Pancreas (tissue), 10 donors: Measurements from ENCODE around the gene PLEKHA5. TPM values are rescaled to one million over a fixed set of nuclear protein-coding genes. Genes with fewer than 3 reads are reported as not detected.

ENCODE experiments used
- ATAC-seq, 4 donors: fragments of 200-7000 bp; cut with Tn5 transposase; one replicate each; pipeline versions ENCODE4 v1.8.0 to v1.9.1; 2020; ENCODE audit warnings: mild to moderate bottlenecking in 4 of 4, moderate library complexity in 4 of 4
- DNase-seq, 6 donors: peaks; one replicate each; pipeline ENCODE4 v3.0.0-alpha.2; 2020
- FAIRE-seq: peaks from 2 replicates; lab custom pipeline; 2012; peaks lifted over from hg19 to GRCh38; lab: Jason Lieb, UNC
- H3K27ac ChIP-seq, 4 donors: fragments of 200-600 bp; sonication (generic); 1 replicate in 3 of 4; 2 replicates in 1 of 4; pipeline versions ENCODE4 v1.5.0 to v1.8.0; 2020
- H3K27me3 ChIP-seq, 4 donors: fragments of 200-600 bp; one replicate each; pipeline ENCODE4 v1.8.0; 2021
- H3K36me3 ChIP-seq, 3 donors: fragments of 200-600 bp; sonication (generic) in 1 of 3; one replicate each; pipeline versions ENCODE4 v1.5.0 to v1.8.0; 2020 to 2021
- H3K4me1 ChIP-seq, 3 donors: fragments of 200-600 bp; one replicate each; pipeline ENCODE4 v1.8.0; 2021
- H3K4me3 ChIP-seq, 4 donors: fragments of 200-600 bp; sonication (generic) in 2 of 4; one replicate each; pipeline versions ENCODE4 v1.5.0 to v1.8.0; 2020 to 2021
- H3K9me3 ChIP-seq, 4 donors: fragments of 200-600 bp; one replicate each; pipeline ENCODE4 v1.8.0; 2021
- WGBS, 2 donors: extraction: QIAGEN DNeasy Blood & Tissue Kit; methylation state at CpG; one replicate each; pipeline ENCODE4 v1.1.7; 2013; 5-methylcytosine and 5-hydroxymethylcytosine counted together
- intact Hi-C, 3 donors: fragments of 100-400 bp; cut with DNase I; formaldehyde crosslinking; loops; one replicate each; pipeline versions ENCODE4 v1.11.1 to v1.14.2; 2022
- polyA plus RNA-seq, 2 donors: library from polyadenylated mRNA; stranded (reverse); fragments of 200-250 nt; gene quantifications; one replicate each; pipeline ENCODE4 v1.2.3, GENCODE V29; 2013
- total RNA-seq, 6 donors: library from RNA; stranded (reverse); fragmentation: NEBNext Ultra II Directional in 4 of 6; extraction: Animal tissue kit (Norgen Biotek cat#: 25700) in 4 of 6; gene quantifications; one replicate each; pipeline versions ENCODE4 v1.2.1 to v1.2.4, GENCODE V29; 2021 to 2023
- TF ChIP-seq, protein P1 (sequence below), 4 donors: fragments of 200-600 bp; sonication (generic) in 3 of 4; IDR thresholded peaks; one replicate each; pipeline versions ENCODE4 v1.5.0 to v1.8.0; 2021; ENCODE audit warnings: antibody characterized with exemption in 4 of 4
- donor health status: healthy with polysubstance abuse.
- donor health status: DM: no; HTN: no; CAD: no; lungs with moderate emphysema.
- donor health status: DM: no; HTN: no; CAD: no.
- donor health status: control.
- donor health status: control.
- donor health status: Bipolar disorder and iron deficiency.
- donor health status: DM: yes; HTN: yes; CAD: no.
- donor health status: DM: no; HTN: no; CAD: no.
- donor health status: DM: no; HTN: no; CAD: no.
- donor health status: DM: yes; HTN: yes; CAD: no.

The PLEKHA5 gene
- total and polyA plus RNA-seq, 8 donors: 10.3 to 26.4 (median 17.5) TPM

DNA sequence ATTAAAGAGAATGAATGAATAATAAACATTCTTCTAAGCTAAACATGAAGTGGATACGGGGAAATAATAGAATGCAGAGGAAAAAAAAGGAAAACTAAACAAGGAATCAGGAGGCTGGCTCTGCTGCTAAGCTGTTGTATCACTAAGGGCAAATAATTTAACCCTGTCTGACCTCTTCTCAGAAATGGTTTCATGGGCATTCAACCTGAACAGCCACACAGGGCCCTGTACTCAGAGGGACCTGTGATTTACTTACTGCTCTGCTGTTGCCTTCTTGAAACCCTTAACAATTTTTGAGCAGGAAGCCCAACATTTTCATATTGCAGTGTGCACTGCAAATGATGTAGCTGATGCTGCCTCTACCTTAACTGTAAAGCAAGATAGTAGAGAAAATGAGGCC is 14.2 kb upstream of the PLEKHA5 start:
- H3K4me3 ChIP-seq: no peak overlapping the region
- no peak overlapping the region for H3K27ac ChIP-seq
- no peaks in the 10 kb centered on the region for H3K27me3 ChIP-seq
- no peak for FAIRE-seq
- DNase-seq: no peak
- H3K9me3 ChIP-seq: no peaks in the 10 kb centered on the region
- no peak for ATAC-seq
- intact Hi-C loops: no loop called here
- WGBS, 2 donors: 90 to 96% methylated on average over 1 of the region's 1 CpG
- H3K36me3 ChIP-seq: no peaks in the 10 kb centered on the region
- TF ChIP-seq, protein P1, sequence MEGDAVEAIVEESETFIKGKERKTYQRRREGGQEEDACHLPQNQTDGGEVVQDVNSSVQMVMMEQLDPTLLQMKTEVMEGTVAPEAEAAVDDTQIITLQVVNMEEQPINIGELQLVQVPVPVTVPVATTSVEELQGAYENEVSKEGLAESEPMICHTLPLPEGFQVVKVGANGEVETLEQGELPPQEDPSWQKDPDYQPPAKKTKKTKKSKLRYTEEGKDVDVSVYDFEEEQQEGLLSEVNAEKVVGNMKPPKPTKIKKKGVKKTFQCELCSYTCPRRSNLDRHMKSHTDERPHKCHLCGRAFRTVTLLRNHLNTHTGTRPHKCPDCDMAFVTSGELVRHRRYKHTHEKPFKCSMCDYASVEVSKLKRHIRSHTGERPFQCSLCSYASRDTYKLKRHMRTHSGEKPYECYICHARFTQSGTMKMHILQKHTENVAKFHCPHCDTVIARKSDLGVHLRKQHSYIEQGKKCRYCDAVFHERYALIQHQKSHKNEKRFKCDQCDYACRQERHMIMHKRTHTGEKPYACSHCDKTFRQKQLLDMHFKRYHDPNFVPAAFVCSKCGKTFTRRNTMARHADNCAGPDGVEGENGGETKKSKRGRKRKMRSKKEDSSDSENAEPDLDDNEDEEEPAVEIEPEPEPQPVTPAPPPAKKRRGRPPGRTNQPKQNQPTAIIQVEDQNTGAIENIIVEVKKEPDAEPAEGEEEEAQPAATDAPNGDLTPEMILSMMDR (IDR thresholded peaks at IDR 0.05): no peak
- H3K4me1 ChIP-seq: no peaks in the 10 kb centered on the region

- TF ChIP-seq, protein P1 (IDR thresholded peaks at IDR 0.05): no peak
- intact Hi-C loops: no loop called here
- FAIRE-seq: no peak
- Histone ChIP-seq H3K27ac (no peak overlapping the region), H3K27me3 (no peaks in the 10 kb centered on the region), H3K9me3 (no peaks in the 10 kb centered on the region), H3K4me1 (no peaks in the 10 kb centered on the region), H3K4me3 (no peak overlapping the region), H3K36me3 (no peaks in the 10 kb centered on the region)
- WGBS, 2 donors: 94 to 97% methylated on average over 3 of the region's 3 CpGs
- ATAC-seq: no peak
- DNase-seq: no peak
Measured at GRCh38 chr12:19119440-19119839, 10.1 kb upstream of the PLEKHA5 start.

GRCh38 chr12:19120795-19121194 is 8.7 kb upstream of the PLEKHA5 start:
- TF ChIP-seq, protein P1 (IDR thresholded peaks at IDR 0.05): no peak
- Histone ChIP-seq H3K27me3 (no peaks in the 10 kb centered on the region), H3K4me3 (no peak overlapping the region), H3K36me3 (no peaks in the 10 kb centered on the region), H3K4me1 (no peaks in the 10 kb centered on the region), H3K27ac (no peak overlapping the region), H3K9me3 (no peaks in the 10 kb centered on the region)
- FAIRE-seq (no peak), ATAC-seq (no peak), DNase-seq (no peak)
- 48 to 60% methylated on average over 3 of the region's 3 CpGs for WGBS, 2 donors
- intact Hi-C loops: no loop called here

- no peak for DNase-seq
- TF ChIP-seq, protein P1 (IDR thresholded peaks at IDR 0.05): no peak
- no peaks in the 10 kb centered on the region for H3K9me3 ChIP-seq
- ATAC-seq: no peak
- intact Hi-C loops: no loop called here
- no peaks in the 10 kb centered on the region for H3K36me3 ChIP-seq
- H3K27me3 ChIP-seq: no peaks in the 10 kb centered on the region
- H3K4me1 ChIP-seq: no peaks in the 10 kb centered on the region
- FAIRE-seq: no peak
- no peak overlapping the region for H3K4me3 ChIP-seq
- WGBS, 2 donors: 77 to 80% methylated on average over 1 of the region's 1 CpG
- H3K27ac ChIP-seq: no peak overlapping the region
Measured at GRCh38 chr12:19121449-19122018, 8.0 kb upstream of the PLEKHA5 start.

DNA sequence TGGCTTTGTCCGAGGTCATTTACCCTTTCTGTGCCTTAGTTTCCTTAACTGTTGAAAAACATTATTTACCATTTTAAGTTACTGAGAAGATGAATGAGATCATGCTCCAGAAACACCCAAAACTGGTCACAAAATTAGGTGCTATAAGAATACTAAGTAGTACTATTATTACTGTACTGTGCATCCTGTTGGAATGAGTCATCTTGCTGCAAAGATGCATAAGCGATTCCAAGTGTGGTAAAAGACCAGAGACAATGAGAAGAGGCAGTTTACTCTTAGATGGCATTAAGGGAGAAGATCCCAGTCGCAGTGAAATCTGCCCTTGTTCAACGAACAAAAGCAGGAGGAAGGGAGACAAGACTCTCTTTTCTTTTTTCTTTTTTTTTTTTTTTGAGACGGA is 4.2 kb upstream of the PLEKHA5 start:
- DNase-seq (no peak), ATAC-seq (no peak), FAIRE-seq (no peak)
- no peaks in the 10 kb centered on the region for H3K4me1 ChIP-seq
- no peak overlapping the region for H3K27ac ChIP-seq
- no peaks in the 10 kb centered on the region for H3K9me3 ChIP-seq
- H3K27me3 ChIP-seq: no peaks in the 10 kb centered on the region
- no peaks in the 10 kb centered on the region for H3K36me3 ChIP-seq
- no peak overlapping the region for H3K4me3 ChIP-seq
- WGBS, 2 donors: 81 to 82% methylated on average over 5 of the region's 5 CpGs
- intact Hi-C loops: no loop called here
- TF ChIP-seq, protein P1 (IDR thresholded peaks at IDR 0.05): no peak
